Glomerular endothelial cell (primary cell): ENCODE measurements around the gene PTPN7. TPM values are rescaled to one million over a fixed set of nuclear protein-coding genes. Genes with fewer than 3 reads are reported as not detected.
"Not testable (repeated sequence)": the region's sequence is repeated elsewhere in the genome, so short reads cannot be mapped to it uniquely, and the experiment has no call there.

Experiments used
- DNase-seq: peaks from one replicate; pipeline ENCODE4 v3.0.0-alpha.2; 2011; ENCODE audit warnings: low read depth, low spot score; ENCODE audit errors: extremely low read depth
- total RNA-seq: library from RNA; depleted of rRNA; stranded (reverse); fragments of >200 nt; gene quantifications from 2 replicates; pipeline ENCODE4 v1.2.3, GENCODE V29; 2015

PTPN7 gene
- total RNA-seq, 1 donor from 2014 or later: 1.2 TPM

DNA sequence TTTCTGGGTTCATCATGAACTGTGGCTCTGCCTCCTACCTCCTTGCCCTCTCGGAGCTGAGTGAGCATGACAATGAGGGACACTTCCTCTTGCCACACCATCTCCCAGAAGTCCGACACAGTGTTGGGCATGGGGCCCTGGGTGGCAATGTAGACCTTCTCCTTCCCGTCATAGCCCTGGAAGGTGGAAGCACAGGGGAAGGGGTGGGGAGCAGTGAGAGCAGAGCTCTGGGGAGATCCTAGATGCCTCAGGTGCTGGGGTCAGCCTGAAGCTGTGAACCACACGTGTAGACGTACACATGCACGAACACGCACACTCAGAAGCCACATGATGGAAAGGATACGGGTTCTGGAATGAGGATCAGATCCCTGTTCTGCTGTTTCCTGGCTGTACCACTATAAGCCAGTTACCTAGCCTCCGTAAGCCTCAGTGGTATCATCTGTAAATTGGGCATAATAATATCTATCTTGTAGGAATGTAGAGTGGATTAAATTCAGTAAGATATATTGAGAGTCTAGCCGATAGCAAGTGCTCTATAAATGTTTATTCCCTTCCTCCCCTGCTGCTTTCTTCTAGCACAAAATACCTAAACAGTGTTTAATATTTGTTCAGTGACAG is 6.1 kb downstream of the PTPN7 start:
- DNase-seq: no peak

DNA sequence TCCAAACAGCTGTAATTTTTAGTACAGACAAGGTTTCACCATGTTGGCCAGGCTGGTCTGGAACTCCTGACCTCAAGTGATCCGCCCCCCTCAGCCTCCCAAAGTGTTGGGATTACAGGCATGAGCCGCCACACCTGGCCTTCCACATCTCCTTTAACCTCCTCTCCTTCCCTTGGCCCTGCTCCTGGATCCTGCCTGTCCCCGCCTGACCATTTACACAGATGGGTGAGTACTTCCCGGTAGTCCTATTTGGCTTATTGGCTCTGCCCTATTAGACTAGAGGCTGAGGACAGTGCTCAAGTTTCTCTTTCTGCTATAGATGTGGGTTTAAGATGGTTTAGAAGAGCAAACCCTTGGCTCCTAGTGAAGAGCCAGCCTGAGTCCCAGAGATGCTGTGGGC is 7.1 kb downstream of the PTPN7 start:
- DNase-seq: no peak

DNA sequence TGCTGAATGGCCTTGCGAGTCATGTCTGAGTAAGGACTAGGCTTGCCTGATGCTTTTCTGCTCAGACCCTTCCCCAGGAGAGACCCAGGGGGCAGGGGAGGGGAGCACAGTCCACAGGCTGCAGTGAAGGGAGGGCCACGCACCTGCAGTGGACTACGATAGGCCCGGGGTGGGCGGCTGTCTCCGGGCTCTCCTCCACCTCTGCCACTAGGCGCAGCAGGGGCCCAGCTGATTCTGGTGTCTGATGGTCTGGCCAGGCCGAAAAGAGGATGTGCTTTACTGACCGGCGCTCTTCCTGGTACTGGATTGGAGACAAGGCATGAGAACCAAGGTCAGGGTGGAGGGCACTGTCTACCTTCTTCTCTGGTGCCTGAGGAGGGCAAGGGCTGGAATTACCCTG is 8.0 kb downstream of the PTPN7 start:
- no peak for DNase-seq

DNA sequence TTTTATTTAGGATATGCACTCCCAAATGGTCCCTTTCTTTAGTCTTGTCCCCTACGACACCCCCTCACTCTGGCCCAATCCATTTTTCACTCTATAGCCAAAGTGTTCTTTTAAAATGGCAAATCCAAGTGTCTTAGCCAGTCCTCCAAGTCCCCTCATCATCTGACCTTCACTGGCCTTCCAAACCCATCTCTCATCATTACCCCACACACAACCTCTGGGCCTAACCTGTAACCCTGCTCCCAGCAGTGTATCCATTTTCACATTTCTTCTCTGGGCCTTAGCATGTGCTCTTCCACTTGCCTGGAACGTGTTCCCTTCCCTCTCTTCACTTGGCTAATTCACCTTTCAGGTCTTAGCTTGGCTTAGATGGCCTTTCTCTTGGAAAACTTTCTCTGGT is 9.4 kb downstream of the PTPN7 start:
- no peak for DNase-seq

DNA sequence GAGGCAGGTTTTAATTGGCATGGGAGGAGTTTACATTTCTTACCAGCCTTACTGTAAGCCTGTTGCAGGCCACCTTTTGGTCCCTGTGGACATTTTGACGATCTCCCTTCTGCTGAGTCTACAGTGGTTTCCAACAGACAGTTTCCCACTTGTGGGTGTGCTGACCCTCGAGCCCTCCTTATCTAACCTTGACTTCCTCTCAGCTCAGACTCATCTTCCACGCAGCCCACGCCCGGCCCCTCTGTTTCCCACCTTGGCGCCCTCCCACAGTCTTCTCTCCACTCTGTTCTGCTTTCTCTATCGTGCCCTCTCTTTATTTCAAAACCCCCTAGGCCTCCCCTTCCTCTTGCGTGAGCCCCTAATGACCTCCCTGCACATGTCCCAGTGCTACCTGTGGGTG is 9.8 kb downstream of the PTPN7 start:
- DNase-seq: no peak

DNA sequence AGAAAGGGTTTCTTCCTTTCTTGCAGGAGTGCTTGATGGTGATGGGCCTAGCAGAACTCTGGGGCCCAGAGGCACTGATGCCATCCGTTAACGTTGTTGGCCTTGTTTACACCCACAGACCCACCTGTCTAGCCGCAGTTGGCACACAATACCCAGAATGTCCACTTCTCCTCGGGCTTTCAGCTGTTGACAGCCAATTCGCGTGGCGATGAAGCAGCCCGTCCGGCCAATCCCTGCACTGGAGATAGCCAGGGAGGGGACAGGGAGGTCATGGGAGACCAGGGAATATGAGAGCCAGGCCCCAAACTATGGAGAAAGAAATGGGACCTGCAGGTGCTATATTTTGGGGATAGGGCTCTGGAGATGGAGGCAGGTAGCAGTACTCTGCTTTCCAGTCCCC is 10.2 kb downstream of the PTPN7 start:
- no peak for DNase-seq

DNA sequence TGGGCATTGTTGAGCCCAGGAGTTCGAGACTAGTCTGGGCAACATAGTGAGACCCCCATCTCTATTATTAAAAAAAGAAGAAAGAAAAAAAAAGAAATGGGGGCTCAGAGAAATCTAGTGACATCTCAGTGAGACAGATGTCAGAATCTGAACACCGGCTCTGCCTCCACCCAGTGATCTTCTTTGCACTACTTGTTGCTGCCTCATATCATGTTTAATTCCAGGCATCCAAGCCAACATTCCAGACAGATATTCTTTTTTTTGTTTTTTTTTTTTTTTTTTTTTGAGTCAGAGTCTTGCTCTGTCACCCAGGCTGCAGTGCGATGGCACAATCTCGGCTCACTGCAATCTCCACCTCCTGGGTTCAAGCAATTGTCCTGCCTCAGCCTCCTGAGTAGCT is 10.8 kb downstream of the PTPN7 start:
- DNase-seq: no peak

DNA sequence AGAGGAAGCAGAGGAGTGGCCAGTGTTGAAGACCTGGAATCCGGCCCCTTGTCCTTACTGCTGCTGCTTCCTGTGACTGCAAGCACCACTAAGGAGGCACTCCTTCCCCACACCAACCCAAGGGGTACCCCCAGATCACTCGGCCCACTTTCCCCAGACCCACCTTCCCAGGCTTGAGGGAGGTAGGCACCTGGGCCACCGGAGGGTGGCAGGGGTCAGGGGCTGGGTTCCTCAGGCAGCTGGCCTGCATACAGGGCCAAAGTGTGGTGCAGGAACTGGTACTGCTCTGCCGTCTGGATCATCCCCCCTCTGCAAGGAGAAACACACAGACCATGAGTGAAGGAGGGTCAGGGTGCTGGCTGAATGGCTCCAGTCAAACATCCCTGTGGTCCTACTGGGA is 12.0 kb downstream of the PTPN7 start:
- DNase-seq: no peak

DNA sequence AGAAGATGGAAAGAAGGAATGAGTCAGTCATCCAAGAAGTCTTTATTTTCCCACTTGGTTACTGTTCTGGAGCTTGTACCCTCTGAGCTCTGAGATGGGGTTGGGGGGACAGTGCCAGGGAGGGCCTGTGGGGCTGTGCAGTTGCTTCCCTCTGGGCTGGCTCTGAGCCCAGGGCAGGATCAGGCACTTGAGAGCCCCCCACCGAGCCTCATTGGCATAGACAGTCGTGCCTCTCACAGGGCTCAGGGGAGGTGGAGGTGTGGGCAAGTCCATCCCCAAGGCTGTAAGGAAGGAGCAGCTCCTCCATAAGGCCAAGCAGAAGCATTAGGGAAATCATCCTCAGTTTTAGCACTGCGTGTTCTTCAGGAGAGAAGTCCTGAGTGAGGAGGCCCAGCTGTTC is 13.4 kb downstream of the PTPN7 start:
- no peak for DNase-seq

DNA sequence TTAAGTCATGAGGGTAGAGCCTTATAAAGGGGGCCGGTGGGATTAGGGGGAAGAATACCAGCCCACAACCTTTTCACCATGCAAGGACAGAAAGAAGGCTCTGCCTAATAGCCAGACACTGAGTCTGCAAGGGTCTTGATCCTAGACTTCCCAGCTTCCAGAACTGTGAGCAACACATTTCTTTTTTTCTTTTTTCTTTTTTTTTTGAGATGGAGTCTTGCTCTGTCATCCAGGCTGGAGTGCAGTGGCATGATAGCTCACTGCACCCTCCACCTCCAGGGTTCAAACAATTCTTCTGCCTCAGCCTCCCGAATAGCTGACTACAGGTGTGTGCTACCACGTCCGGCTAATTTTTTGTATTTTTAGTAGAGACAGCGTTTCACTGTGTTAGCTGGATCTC is 14.1 kb downstream of the PTPN7 start:
- no peak for DNase-seq

DNA sequence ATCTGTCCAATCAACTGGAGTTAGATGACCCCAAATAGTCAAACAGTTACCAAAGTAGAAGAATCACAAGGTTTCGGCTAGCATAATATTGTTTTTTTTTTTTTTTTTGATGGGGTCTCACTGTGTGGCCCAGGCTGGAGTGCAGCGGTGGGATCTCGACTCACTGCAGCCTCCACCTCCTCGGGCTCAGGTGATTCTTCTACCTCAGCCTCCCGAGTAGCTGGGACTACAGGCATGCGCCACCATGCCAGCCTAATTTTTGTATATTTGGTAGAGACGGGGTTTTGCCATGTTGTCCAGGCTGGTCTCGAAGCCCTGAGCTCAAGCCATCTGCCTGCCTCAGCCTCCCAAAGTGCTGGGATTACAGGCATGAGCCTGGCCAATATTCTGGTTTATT is 14.7 kb downstream of the PTPN7 start:
- not testable (repeated sequence) for DNase-seq

DNA sequence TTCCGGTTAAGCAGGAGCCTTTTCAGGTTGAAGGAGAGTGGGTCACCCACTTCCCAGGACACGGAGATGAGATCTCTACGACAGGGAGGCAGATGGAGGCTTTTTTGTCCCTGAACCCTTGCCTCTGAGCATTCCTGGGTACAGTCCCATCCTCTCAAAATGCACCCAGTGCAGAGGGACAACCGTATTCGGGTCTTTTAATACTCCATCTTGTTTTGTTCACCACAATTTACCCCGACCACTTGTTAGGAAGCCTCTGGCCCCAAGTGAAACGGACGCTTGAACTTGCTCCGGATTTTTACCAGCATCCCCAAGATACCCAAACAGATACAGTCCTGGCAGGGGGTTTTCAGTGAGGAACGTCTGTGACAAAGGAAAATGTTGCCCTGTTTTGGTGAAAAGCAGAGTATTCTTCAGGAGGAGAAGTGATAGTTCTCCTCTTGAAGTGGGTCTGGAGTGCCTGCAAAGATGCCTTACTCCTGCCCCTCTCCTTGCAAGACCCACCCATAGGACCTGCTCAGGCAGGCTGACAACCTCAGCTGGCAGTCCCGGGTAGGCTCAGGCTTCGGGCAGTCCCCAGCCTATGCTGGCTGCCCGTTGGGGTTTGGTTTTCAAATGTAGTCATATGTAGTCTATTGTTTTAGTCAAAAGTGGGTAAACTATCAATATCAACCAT is 15.2 kb downstream of the PTPN7 start:
- no peak for DNase-seq

DNA sequence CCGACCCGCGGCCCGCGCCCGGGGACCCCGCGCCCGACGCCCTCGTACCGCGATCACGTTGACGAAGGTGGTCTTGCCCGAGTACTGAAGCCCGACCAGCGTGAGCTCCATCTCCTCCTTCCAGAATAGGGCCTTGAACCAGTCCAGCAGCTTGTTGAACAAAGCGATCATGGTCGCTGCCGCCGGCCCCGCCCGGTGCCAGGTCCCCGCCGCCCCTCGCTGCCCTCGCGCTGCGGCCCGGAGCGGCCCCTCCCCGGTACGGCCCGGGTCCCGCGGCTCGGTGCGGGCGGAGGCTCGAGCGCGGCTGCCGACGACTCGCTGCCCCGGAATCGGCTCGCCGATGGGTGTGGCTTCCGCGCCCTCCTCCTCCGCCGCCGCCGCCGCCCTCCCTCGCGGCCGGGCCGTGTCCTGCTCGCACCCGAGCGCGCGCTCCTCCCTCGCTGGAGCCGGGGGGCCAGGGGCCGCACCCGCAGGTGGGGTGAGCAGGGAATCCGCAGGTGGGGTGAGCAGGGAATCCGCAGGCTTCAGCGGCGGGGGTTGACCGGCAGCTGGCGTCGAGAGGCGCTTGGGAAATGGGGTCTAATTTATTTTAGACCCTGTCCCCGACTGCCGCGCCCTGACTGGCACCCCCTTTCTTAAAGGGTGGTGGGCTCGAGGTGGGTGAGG is 15.9 kb downstream of the PTPN7 start, which contains the start of gene ARL8A:
TSS of gene ARL8A (minus strand) at position 336 of the 666 bp plus-strand sequence. CDS start at position 171, 165 bp downstream.
- no peak for DNase-seq

DNA sequence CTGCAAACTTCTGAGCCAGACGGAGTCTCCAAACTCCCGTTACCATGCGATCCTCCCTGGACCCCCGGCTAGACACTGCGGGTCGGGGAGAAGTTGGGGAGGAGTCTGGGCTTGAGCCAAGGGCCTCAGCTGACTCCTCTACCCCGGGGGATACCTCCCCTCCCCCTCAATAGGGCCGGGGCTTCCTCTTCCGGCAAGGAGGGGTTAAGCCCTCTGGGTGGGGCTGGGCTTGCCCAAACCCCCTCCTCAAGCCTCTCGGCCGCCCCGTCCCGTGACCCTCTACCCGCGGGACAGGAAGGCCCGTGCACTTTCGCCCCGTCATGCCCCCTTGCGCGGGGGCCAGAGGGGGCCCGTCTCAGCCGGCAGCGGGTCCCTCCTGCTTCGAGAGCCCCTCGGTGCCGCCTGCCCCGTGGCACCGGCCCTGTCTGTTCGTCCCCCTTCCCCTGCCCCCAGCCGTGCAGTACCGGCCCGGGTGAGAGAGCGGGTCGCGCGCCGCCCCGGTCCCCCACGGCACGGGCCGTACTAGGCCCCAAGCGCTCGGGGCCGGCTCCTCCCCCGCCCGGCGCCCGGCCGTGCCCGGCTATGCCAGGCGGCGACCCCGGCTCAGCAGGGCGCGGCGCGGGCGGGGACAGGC is 16.5 kb downstream of the PTPN7 start:
- DNase-seq: no peak

DNA sequence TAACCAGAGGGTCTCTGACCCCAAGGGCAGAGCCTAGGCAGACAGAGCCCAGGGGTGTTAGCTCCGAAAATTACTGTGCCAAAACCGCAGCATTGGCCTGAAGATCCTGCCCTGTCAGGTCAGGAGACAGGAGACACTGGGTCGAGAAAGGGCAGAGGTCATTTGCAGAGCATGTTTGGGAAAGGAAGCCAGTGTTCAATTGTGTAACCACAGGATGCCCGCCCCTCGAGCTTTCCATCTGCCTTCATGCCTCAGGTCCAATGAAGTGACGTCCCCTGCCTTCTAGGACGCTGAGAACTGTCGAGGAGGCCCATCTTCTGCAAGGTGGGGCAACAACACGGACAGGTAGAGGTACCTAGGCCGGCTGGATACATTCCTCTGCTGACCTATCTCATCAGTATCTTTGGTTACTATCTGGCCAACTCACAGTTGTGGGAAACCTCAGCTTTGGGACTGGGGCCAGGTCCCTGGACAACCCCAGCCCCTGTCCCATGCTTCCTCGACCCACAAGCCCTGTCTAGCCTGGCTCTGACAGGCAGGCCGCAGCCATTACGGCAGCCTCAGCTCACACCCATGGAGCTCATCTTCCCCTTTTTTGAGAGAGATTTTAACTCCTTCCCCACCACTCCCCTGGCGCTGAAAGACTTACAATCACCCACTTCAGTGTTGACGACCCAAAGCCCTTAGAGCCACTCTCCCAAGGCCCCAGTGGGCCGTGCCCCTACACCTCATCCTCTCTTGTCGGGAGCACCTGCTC is 17.2 kb downstream of the PTPN7 start:
- DNase-seq: no peak

DNA sequence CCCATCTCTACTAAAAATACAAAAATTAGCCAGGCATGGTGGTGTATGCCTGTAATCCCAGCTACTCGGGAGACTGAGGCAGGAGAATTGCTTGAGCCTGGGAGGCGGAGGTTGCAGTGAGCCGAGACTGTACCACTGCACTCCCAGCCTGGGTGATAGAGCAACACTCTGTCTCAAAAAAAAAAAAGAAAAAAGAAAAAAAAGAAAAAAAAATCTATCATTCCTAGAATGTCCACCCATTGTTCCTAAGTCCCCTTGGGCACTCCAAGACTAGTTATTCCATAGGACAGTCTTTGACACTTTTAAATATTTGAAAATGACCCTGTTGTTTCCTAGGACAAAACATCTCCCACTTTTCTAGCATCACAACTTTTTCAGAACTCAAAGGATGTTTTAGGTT is 18.9 kb downstream of the PTPN7 start:
- DNase-seq: not testable (repeated sequence)

DNA sequence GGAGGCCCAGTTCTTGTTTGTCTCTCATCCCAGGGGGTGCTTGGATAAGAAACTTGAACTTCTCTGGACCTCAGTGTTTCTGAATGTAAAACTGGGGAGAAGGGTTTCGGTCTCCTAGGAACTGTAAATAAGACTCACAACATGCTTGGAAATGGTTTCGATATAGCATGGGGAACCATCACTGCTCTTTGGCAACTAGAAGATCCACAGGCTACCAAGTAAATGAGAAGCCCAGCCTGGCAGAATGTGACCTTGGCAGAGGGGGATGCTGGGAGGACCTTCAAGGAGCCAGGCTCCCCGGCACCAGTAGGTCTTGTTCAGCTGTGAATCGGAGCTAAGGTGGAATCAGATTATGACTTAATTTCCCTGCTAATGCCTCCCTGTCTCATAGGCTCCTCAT is 19.6 kb downstream of the PTPN7 start:
- DNase-seq: no peak

DNA sequence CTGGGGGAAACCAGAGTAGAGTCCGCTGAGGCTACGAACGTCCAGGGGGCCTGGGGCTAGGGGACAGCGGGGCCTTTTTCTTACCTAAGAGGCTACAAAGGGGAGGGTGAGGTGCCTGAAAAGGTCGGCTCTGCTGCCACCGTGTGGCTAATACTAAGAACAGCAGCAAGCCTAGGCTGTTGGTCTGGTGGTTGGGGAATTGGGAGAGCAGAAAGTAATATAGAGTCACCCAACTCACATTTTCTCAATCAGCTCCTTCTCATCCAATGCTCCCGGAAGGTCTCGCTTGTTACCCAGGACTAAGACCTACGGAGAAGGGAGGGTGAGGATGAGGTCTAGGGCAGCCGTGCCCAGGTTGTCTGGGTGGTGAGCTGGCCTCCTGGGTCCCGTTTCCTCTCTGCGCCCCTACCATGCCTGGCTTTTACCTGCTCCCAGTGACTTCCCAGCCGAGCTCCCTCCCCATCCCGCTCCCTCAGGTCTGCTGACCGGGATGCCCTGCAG is 25.1 kb downstream of the PTPN7 start:
- no peak for DNase-seq

DNA sequence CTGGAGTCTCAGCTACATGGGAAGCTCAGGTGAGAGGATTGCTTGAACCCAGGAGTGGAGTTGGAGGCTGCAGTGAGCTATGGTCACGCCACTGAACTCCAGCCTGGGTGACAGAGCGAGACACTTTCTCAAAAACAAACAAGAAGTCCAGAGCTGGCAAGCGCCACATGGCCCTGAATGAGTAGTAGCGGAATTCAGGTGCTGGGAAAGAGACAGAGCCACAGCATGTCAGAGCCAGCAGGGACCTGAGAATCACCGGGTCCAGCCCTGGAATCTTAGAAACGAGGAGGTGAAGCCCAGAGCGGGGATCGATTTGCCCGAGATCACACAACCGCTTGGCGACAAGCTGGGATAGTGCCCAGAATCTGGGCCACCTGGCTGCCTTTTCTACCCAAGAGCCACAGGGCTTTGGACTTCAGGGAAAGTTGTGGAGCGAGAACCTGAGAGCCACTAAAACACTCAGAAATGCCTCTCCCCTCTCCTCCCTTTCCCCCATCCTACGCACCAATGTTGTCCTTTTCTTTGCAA is 25.7 kb downstream of the PTPN7 start:
- DNase-seq: no peak

DNA sequence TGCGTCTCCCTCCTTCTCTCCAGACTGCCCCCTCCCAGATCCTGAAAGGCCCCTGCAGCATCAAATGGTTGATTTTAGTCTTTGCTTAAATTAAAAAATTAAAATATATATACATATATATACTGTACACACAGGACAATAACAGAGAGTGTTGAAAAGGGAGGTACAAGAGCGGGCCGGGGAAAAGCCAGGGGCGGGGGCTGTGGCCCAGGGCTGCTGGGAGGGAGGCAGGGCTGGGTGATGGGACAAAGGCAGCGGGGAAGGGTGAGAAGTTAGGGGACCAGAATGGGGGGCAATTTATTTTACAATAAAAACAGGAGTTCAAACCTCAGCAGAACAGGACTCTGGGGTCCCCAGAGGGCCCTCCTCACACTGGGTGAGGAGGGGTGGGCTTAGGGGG is 26.4 kb downstream of the PTPN7 start:
- no peak for DNase-seq

DNA sequence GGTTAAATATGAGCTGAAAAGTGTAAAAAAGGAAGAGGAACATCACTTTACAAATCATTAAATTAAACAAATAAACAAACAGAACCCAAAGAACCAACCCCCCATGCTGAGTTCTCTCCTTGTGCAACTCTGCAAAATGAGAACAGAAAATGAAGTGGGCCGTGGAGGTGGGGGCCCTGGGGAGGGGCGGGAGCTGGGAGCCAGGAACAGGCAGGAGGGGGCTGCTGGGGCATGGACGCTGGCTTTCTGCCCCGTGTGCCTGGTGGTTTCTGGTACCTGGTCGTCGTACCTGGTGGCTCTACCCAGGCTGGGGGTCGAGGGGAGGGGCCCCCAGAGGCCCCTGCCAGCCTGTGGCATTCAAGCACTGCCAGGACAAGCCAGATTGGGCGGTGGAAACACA is 26.9 kb downstream of the PTPN7 start:
- DNase-seq: no peak
